ENCODE data around the gene PRKCA.
"Not testable (repeated sequence)": the region's sequence is repeated elsewhere in the genome, so short reads cannot be mapped to it uniquely, and the experiment has no call there.

Gene PRKCA

DNA sequence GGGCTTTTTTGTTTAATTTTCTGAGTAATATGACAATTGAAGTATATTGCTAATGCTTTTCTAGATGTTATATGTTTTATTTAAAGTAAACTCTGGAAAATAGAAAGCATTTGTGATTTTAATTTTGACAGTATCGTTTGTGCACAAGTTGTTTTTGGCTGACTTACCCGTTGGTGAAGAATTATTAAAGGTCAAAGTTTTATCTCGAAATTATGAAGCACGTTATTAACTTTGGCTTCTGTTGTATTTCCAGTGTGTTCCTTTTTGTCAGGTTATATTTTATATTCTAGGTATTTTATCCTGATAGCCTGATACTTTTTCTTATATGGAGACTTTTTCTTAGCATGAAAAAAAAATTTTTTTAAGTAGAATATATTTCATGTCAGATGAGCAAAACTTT, 16.8 kb downstream of the PRKCA start:
- Histone ChIP-seq H3K27ac (ENCODE audit: poor library complexity, severe bottlenecking) (no peak overlapping the region), H3K36me3 (ENCODE audit: low read depth) (no peaks in the 10 kb centered on the region), H3K27me3 (ENCODE audit: insufficient read depth, poor library complexity, severe bottlenecking) (no peaks in the 10 kb centered on the region), H3K4me3 (ENCODE audit: severe bottlenecking) (no peak overlapping the region), H3K4me1 (ENCODE audit: insufficient read depth, poor library complexity, severe bottlenecking) (peaks cover 7% of the 10 kb centered on the region), H3K9me3 (ENCODE audit: severe bottlenecking) (peaks cover 10% of the 10 kb centered on the region)
- TF ChIP-seq, protein P1, sequence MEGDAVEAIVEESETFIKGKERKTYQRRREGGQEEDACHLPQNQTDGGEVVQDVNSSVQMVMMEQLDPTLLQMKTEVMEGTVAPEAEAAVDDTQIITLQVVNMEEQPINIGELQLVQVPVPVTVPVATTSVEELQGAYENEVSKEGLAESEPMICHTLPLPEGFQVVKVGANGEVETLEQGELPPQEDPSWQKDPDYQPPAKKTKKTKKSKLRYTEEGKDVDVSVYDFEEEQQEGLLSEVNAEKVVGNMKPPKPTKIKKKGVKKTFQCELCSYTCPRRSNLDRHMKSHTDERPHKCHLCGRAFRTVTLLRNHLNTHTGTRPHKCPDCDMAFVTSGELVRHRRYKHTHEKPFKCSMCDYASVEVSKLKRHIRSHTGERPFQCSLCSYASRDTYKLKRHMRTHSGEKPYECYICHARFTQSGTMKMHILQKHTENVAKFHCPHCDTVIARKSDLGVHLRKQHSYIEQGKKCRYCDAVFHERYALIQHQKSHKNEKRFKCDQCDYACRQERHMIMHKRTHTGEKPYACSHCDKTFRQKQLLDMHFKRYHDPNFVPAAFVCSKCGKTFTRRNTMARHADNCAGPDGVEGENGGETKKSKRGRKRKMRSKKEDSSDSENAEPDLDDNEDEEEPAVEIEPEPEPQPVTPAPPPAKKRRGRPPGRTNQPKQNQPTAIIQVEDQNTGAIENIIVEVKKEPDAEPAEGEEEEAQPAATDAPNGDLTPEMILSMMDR (IDR thresholded peaks at IDR 0.05; ENCODE audit: poor library complexity, severe bottlenecking), result no peak
- no peak for ATAC-seq (ENCODE audit: low read depth)
- DNase-seq (ENCODE audit: low spot score), result no peak

DNA sequence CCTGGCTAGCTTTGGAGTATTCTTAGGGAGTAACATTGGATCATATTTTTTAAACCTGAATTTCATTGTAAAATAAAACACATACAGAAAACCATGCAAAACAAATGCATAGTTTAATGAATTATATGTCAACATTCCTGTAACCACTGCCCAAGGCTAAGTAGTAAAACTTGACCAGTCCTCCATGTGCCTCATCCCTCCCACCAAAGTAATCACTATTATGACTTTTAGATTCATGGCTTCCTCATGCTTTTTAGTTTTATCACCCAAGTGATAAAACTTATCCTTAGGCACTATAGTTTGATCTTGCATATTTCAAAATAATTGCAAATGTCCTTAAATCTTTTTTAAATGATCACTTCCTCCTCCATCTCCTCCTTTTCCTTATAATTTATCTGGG, 20.4 kb downstream of the PRKCA start:
- DNase-seq (ENCODE audit: low spot score), result no peak

DNA sequence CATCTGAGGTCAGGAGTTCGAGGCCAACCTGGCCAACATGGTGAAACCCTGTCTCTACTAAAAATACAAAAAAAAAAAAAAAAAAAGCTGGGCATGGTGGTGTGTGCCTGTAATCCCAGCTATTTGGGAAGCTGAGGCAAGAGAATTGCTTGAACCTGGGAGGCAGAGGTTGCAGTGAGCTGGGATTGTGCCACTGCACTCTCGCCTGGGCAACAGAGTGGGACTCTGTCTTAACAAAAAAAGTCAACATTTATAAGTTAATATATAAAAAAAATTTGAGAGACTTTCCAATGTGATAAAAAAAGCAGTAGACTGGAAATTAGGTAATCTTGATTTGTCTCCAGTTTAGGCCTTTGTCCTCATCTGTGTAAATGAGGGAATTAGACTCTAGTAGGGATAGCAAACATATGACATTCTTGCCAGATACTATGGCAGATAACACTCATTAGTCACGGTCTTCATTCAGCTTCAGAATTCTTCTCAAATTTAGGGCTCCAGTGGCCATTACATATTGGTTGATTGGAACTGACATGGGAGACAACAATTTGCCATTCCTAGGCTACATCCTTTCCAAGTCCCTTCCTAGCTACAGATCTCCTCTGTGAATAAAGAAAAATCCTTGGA, 22.1 kb downstream of the PRKCA start:
- not testable (repeated sequence) for H3K4me3 ChIP-seq (ENCODE audit: severe bottlenecking); H3K4me1 ChIP-seq (ENCODE audit: insufficient read depth, poor library complexity, severe bottlenecking); DNase-seq (ENCODE audit: low spot score); H3K27ac ChIP-seq (ENCODE audit: poor library complexity, severe bottlenecking); H3K36me3 ChIP-seq (ENCODE audit: low read depth); H3K9me3 ChIP-seq (ENCODE audit: severe bottlenecking); H3K27me3 ChIP-seq (ENCODE audit: insufficient read depth, poor library complexity, severe bottlenecking); ATAC-seq (ENCODE audit: low read depth)

More for the DNA sequence above, 20.4 kb downstream of the PRKCA start:
- peaks cover 10% of the 10 kb centered on the region for H3K9me3 ChIP-seq (ENCODE audit: severe bottlenecking)
- no peak overlapping the region for H3K27ac ChIP-seq (ENCODE audit: poor library complexity, severe bottlenecking)
- no peak overlapping the region for H3K4me3 ChIP-seq (ENCODE audit: severe bottlenecking)
- H3K27me3 ChIP-seq (ENCODE audit: insufficient read depth, poor library complexity, severe bottlenecking), result no peaks in the 10 kb centered on the region
- H3K36me3 ChIP-seq (ENCODE audit: low read depth), result no peaks in the 10 kb centered on the region
- no peak for ATAC-seq (ENCODE audit: low read depth)
- TF ChIP-seq, protein P1 (IDR thresholded peaks at IDR 0.05; ENCODE audit: poor library complexity, severe bottlenecking), result no peak
- H3K4me1 ChIP-seq (ENCODE audit: insufficient read depth, poor library complexity, severe bottlenecking), result peaks cover 3% of the 10 kb centered on the region

DNA sequence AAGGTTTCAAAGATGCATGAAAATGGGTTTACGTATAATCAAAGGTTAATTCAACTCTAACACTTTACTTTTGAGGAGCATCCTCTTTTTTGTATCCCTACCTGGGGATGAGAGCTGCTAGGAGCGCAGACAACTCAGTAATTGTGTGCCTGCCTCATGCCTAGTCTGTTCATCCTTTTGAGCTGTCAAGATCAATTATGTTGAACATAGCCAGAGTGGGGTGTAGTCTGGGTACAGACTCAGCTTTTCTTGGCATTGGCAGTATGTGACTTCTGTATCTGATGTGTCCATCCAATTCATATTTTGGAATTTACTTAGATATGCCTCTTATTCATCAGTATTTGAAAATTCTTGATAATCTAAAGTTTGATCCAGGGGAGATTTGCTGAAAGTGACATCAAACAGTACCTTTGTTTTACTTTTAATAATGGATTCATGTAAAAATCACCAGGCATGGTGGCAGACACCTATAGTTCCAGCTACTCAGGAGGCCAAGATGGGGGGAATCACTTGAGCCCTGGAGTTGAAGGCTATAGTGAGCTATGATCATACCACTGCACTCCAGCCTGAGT, 24.1 kb downstream of the PRKCA start:
- DNase-seq (ENCODE audit: low spot score) (no peak), ATAC-seq (ENCODE audit: low read depth) (no peak)
- TF ChIP-seq, protein P1 (IDR thresholded peaks at IDR 0.05; ENCODE audit: poor library complexity, severe bottlenecking), result no peak
- Histone ChIP-seq H3K27me3 (ENCODE audit: insufficient read depth, poor library complexity, severe bottlenecking) (no peaks in the 10 kb centered on the region), H3K36me3 (ENCODE audit: low read depth) (no peaks in the 10 kb centered on the region), H3K4me3 (ENCODE audit: severe bottlenecking) (no peak overlapping the region), H3K27ac (ENCODE audit: poor library complexity, severe bottlenecking) (no peak overlapping the region), H3K9me3 (ENCODE audit: severe bottlenecking) (peaks cover 5% of the 10 kb centered on the region), H3K4me1 (ENCODE audit: insufficient read depth, poor library complexity, severe bottlenecking) (no peaks in the 10 kb centered on the region)

DNA sequence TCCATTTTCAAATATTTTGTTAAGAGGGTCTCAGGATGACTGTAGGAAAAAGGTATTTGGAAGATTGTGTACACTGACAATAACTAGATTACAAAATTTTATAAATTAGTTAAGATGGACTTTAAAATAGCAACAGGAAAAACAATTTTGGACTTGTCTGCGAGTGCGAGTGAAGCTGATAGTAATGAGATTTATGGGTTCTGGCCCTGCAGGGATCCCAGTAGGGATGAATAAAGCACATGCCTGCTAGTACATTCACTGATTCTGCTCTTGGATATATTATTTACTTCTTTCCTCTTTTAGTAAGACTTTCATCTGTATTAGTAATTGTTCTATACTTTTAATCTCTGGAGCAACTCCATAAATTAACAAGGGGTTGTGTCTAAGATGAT, 28.2 kb downstream of the PRKCA start:
- TF ChIP-seq, protein P1 (IDR thresholded peaks at IDR 0.05; ENCODE audit: poor library complexity, severe bottlenecking), result no peak
- Histone ChIP-seq H3K4me1 (ENCODE audit: insufficient read depth, poor library complexity, severe bottlenecking) (no peaks in the 10 kb centered on the region), H3K9me3 (ENCODE audit: severe bottlenecking) (no peaks in the 10 kb centered on the region), H3K27me3 (ENCODE audit: insufficient read depth, poor library complexity, severe bottlenecking) (no peaks in the 10 kb centered on the region), H3K4me3 (ENCODE audit: severe bottlenecking) (no peak overlapping the region), H3K36me3 (ENCODE audit: low read depth) (no peaks in the 10 kb centered on the region), H3K27ac (ENCODE audit: poor library complexity, severe bottlenecking) (no peak overlapping the region)
- ATAC-seq (ENCODE audit: low read depth), result no peak
- no peak for DNase-seq (ENCODE audit: low spot score)

All from RWPE2 (cell line).